SK-N-SH (cell line): ENCODE data around the gene SEPSECS.

Experiments
- CTCF ChIP-seq: fragments of 200-600 bp; sonication (generic); IDR thresholded peaks from 2 replicates; pipeline ENCODE4 v1.6.1; 2017; ENCODE audit warnings: antibody characterized with exemption, mild to moderate bottlenecking, moderate library complexity
- EZH2phosphoT487 ChIP-seq: fragments of 200-600 bp; sonication (generic); IDR thresholded peaks from 2 replicates; pipeline ENCODE4 v1.6.1; 2017; ENCODE audit warnings: low read depth, mixed run types, mild to moderate bottlenecking, antibody characterized with exemption, moderate library complexity, borderline replicate concordance
- GABPA ChIP-seq: IDR thresholded peaks from 2 replicates; pipeline ENCODE4 v1.4.0; 2012; ENCODE audit warnings: low read depth, mild to moderate bottlenecking
- MXI1 ChIP-seq: IDR thresholded peaks from 2 replicates; pipeline ENCODE4 v1.6.1; 2012; ENCODE audit warnings: mild to moderate bottlenecking, low read depth, low read length, improper control_type of control experiment
- NFIC ChIP-seq: IDR thresholded peaks from 2 replicates; pipeline ENCODE4 v1.4.0; 2012; ENCODE audit warnings: borderline replicate concordance
- POLR2AphosphoS5 ChIP-seq: IDR thresholded peaks from 2 replicates; pipeline ENCODE4 v1.6.1; 2012; ENCODE audit warnings: low read depth, low read length
- RAD21 ChIP-seq: IDR thresholded peaks from 2 replicates; pipeline ENCODE4 v1.6.1; 2012; ENCODE audit warnings: mild to moderate bottlenecking, low read length
- RXRA ChIP-seq: IDR thresholded peaks from 2 replicates; pipeline ENCODE4 v1.4.0; 2012; ENCODE audit warnings: low read depth, mild to moderate bottlenecking, borderline replicate concordance
- SMC3 ChIP-seq: IDR thresholded peaks from 2 replicates; pipeline ENCODE4 v1.6.1; 2012; ENCODE audit warnings: low read depth, low read length, improper control_type of control experiment
- TAF1 ChIP-seq: IDR thresholded peaks from 2 replicates; pipeline ENCODE4 v1.6.1; 2012; ENCODE audit warnings: low read depth, mild to moderate bottlenecking, low read length, moderate library complexity, borderline replicate concordance
- TF ChIP-seq, protein P1 (sequence below): IDR thresholded peaks from 2 replicates; pipeline ENCODE4 v1.4.0; 2012; ENCODE audit warnings: low read depth, borderline replicate concordance
- TF ChIP-seq, protein P2 (sequence below): IDR thresholded peaks from 2 replicates; pipeline ENCODE4 v1.6.1; 2012; ENCODE audit warnings: mild to moderate bottlenecking, low read depth, low read length, moderate library complexity
- TF ChIP-seq, protein P3 (sequence below): IDR thresholded peaks from 2 replicates; pipeline ENCODE4 v1.4.0; 2012; ENCODE audit warnings: low read depth

DNA sequence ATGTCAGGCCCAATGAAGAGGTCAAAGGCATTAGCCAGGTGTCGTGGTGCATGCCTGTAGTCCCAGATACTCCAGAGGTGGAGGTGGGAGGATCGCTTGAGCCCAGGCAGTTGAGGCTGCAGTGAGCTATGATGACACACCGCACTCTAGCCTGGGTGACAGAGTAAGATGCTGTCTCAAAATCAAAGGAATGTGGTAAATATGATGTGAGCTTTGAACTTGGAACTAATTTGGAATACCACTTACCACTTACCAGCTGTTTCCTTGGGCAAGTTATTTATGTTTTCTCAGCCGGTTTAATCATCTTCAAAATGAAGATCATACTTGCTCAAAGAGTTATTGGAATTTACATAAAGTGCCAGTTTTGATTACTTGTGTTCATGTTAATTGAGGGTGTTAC lies 23.8 kb upstream of the SEPSECS start:
- TF ChIP-seq CTCF: no peak
- TF ChIP-seq, protein P1, sequence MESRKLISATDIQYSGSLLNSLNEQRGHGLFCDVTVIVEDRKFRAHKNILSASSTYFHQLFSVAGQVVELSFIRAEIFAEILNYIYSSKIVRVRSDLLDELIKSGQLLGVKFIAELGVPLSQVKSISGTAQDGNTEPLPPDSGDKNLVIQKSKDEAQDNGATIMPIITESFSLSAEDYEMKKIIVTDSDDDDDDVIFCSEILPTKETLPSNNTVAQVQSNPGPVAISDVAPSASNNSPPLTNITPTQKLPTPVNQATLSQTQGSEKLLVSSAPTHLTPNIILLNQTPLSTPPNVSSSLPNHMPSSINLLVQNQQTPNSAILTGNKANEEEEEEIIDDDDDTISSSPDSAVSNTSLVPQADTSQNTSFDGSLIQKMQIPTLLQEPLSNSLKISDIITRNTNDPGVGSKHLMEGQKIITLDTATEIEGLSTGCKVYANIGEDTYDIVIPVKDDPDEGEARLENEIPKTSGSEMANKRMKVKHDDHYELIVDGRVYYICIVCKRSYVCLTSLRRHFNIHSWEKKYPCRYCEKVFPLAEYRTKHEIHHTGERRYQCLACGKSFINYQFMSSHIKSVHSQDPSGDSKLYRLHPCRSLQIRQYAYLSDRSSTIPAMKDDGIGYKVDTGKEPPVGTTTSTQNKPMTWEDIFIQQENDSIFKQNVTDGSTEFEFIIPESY: no peak
- TF ChIP-seq, protein P2, sequence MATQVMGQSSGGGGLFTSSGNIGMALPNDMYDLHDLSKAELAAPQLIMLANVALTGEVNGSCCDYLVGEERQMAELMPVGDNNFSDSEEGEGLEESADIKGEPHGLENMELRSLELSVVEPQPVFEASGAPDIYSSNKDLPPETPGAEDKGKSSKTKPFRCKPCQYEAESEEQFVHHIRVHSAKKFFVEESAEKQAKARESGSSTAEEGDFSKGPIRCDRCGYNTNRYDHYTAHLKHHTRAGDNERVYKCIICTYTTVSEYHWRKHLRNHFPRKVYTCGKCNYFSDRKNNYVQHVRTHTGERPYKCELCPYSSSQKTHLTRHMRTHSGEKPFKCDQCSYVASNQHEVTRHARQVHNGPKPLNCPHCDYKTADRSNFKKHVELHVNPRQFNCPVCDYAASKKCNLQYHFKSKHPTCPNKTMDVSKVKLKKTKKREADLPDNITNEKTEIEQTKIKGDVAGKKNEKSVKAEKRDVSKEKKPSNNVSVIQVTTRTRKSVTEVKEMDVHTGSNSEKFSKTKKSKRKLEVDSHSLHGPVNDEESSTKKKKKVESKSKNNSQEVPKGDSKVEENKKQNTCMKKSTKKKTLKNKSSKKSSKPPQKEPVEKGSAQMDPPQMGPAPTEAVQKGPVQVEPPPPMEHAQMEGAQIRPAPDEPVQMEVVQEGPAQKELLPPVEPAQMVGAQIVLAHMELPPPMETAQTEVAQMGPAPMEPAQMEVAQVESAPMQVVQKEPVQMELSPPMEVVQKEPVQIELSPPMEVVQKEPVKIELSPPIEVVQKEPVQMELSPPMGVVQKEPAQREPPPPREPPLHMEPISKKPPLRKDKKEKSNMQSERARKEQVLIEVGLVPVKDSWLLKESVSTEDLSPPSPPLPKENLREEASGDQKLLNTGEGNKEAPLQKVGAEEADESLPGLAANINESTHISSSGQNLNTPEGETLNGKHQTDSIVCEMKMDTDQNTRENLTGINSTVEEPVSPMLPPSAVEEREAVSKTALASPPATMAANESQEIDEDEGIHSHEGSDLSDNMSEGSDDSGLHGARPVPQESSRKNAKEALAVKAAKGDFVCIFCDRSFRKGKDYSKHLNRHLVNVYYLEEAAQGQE: no peak
- no peak for TF ChIP-seq RAD21
- TF ChIP-seq POLR2AphosphoS5: no peak
- TF ChIP-seq GABPA: no peak
- TF ChIP-seq RXRA: no peak
- TF ChIP-seq EZH2phosphoT487: no peak
- TF ChIP-seq MXI1: no peak
- TF ChIP-seq, protein P3, sequence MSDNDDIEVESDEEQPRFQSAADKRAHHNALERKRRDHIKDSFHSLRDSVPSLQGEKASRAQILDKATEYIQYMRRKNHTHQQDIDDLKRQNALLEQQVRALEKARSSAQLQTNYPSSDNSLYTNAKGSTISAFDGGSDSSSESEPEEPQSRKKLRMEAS: no peak
- no peak for TF ChIP-seq NFIC
- TF ChIP-seq SMC3: no peak
- no peak for TF ChIP-seq TAF1
